Adrenal gland (tissue), 5 donors: Measurements from ENCODE around the gene TSFM.

Experiments
- CTCF ChIP-seq, 6 experiments: fragments of 450-650 bp in 4 of 6; fragments of 200-600 bp in 2 of 6; sonication (generic) in 1 of 6; IDR thresholded peaks; 1 replicate in 5 of 6; 2 replicates in 1 of 6; pipeline versions ENCODE4 v1.5.1 to v1.8.0; 2016 to 2021; ENCODE audit warnings: antibody characterized with exemption in 6 of 6, mild to moderate bottlenecking in 2 of 6, moderate library complexity in 1 of 6
- POLR2A ChIP-seq, 2 donors: fragments of 450-650 bp; IDR thresholded peaks; one replicate each; pipeline ENCODE4 v1.6.1; 2017; ENCODE audit warnings: antibody characterized with exemption in 2 of 2, mild to moderate bottlenecking in 2 of 2, moderate library complexity in 1 of 2
- donor health status: DM: no; HTN: no; CAD: no.

- no peak for TF ChIP-seq CTCF (IDR thresholded peaks at IDR 0.05)
- no peak for TF ChIP-seq POLR2A (IDR thresholded peaks at IDR 0.05)
These were observed 56.2 kb downstream of the TSFM start for GRCh38 chr12:57838594-57839302.
